Stimulated activated CD8-positive, alpha-beta memory T cell treated with anti-CD3 and anti-CD28 coated beads, Interleukin-7, amount 100 ng/mL, for 48 hours (primary cell): ENCODE data around the gene ANKS1A.
"Not testable (repeated sequence)": the region's sequence is repeated elsewhere in the genome, so short reads cannot be mapped to it uniquely, and the experiment has no call there.

ENCODE experiments used
- DNase-seq, 2 donors: peaks; one replicate each; pipeline ENCODE4 v3.0.0-alpha.2; 2020; ENCODE audit warnings: low read depth in 1 of 2; ENCODE audit errors: extremely low read depth in 1 of 2

ANKS1A gene

GRCh38 chr6:34888874-34889555 lies at the start of gene ANKS1A:
Gene ANKS1A, plus strand, starts transcription at chr6:34889255. Its CDS starts 148 bp downstream, at chr6:34889403.
- DNase-seq, result peak; percentile 72 to 79

DNA sequence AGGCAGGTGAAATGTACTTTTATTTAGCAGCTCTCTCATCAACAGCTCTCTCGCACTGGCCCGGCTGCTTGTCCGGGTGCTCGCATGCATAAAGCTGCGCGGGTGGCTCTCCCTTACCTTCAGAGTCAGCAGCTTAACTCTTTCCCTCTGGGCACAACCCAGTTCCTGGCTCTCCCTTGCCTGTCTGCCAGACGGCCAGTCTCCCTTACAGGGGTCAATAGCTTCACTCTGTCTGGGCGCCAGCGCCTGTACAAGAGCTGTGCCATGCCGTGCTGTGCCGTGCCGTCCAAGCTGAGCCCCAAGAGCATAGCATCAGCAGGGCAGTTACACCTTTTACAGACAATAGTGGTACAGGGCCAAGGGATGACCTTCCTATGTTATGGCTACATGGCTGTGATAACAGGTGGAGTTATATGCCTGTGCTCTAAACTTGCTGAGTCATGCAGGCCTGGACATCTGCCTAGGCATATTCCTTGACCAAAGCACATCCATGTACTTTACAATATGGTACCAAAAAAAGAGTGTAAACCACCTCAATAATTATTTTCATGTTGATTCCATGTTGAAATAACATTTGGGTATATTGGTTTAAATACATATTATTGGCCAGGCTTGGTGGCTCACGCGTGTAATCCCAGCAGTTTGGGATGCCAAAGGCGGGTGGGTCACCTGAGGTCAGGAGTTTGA lies 49.2 kb upstream of the ANKS1A start:
- no peak for DNase-seq

GRCh38 chr6:34849066-34849465 lies 40.0 kb upstream of the ANKS1A start:
- not testable (repeated sequence) for DNase-seq

DNA sequence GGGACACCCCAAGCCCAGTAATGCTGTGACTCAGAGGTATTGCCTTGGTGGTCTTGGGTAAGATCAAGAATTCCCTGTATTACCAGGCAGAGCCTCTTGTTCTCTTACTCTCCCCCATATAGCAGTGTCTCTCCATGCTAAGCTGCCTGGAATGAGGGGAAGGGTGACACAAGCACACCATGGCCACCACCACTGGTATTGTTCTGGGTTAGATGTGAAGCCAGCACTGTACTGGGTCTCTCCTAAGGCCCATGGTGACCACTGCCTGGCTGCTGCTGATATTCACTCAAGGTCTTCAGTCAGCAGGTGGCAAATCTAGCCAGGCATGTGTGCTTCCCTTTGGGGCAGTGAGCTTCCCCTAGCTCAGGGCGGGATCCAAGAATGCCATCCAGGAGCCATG lies 37.7 kb upstream of the ANKS1A start:
- no peak for DNase-seq

DNA sequence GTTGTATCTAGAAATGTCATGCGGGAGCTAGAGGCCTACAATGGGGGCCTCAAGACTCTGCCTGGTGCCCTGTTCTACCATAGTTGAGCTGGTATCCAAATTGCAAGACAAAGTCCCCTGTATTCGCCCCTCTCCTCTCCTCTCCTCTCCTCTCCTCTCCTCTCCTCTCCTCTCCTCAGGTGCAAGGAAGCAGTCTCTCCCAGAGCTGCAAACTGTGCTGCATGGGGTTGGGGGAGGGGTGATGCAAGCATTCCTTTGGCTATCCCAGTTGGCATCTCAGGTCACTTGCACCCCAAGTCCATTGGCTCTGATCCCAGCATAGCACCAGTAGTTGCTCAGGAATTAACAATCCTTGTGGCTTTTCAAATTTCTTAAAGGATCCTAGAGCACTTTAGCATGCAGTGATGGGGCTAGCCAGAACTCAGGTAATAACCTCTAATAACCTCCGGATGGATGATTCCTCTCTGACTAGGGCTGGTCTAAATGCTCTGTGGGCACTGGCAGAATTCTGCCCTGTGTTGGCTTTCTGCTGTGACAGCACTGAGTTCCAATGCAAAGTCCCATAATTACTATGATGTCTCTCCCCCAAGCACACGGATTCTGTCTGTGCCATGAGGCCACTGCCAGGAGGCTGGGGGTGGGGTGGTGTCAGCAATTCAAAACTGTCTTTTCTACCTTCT lies 36.5 kb upstream of the ANKS1A start:
- DNase-seq, result no peak

DNA sequence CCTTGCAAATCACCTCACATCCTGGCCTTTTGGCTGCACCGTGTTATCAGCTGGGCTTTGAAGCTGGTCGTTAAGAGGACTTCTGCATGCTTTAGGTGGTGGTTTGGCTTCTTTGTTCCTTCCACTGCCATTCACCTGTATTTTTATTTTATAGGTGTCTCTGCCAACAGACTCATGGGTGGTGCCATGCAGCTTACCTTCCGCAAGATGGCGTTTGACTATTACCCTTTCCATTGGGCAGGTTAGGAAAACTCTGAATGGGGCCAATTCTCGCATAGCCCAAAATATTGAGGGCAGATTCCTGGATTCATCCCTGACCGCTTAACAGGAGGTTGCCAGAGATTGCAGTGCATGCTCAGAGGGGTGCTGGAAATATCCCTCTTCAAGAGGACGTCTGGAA lies 33.6 kb upstream of the ANKS1A start:
- DNase-seq, result no peak

DNA sequence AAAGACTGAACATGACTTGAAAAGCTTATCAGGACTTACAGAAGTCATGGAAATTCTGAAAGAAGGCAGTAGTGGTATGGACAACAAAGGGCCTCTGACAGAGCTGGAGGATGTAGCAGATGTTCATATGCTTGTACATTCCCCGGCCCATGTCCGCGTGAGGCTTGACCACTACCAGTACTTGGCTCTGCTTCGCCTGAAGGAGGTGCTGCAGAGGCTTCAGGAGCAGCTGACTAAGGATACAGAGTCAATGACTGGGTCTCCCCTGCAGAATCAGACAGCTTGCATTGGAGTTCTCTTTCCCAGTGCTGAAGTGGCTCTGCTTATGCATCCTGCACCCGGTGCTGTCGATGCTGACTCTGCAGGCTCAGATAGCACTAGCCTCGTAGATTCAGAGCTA lies 30.4 kb upstream of the ANKS1A start:
- no peak for DNase-seq

DNA sequence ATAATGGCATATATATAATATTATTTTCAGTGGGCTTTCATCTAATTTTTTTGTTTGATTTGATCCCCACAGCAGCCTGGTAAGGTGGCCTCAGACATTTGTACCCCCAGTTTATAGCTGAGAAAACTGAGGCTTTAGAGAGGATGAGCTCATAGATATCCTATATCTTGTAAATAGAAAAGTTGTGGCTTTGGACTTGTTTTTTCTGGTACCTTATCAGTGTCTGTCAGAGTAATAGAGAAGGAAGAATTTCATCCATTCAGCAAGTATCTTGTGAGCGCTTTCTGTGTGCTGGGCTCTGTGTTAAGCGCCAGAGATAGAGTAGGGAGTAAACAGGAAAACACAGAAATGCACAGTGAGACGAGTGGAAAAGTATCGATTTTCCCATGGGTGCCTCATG lies 29.1 kb upstream of the ANKS1A start:
- no peak for DNase-seq

GRCh38 chr6:34860776-34861175 lies 28.3 kb upstream of the ANKS1A start:
- no peak for DNase-seq

GRCh38 chr6:34864007-34864406 lies 25.0 kb upstream of the ANKS1A start:
- no peak for DNase-seq

GRCh38 chr6:34865107-34865506 lies 23.9 kb upstream of the ANKS1A start:
- no peak for DNase-seq

DNA sequence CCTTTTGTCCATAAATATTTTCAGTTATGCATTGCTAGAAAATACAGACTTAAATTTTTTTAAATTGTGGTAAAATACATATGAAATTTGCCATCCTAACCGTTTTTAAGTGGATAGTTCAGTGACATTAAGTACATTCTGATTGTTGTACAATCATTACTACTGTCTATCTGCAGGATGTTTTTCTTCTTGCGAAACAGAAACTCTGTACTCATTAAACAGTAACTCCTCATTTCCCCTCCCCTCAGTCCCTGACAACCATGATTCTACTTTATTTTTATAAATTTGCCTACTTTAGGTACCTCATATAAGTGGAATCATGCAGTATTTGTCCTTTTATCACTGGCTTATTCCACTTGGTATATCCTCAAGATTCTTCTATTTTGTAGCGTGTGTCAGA lies 22.5 kb upstream of the ANKS1A start:
- no peak for DNase-seq

GRCh38 chr6:34867484-34867883 lies 21.6 kb upstream of the ANKS1A start:
- DNase-seq, result no peak

DNA sequence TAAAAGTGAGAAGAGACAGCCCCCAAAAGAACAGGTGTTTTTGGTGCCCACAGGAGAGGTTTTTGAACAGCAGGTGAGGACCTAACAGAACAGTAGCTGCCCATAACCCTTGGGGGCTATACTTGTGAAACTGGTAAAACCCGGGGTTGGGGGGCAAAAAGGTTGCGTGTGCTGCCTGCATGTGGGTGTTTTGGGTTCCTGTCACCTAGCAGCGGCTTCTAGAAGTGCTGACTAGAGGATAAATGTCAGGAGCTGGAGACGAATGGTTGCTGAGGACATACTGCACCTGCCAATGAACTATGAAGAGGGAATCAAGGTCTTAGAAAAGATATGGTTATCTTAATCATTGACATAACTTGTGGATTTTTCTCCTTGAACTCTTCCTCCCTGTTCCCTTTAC lies 17.2 kb upstream of the ANKS1A start:
- no peak for DNase-seq

DNA sequence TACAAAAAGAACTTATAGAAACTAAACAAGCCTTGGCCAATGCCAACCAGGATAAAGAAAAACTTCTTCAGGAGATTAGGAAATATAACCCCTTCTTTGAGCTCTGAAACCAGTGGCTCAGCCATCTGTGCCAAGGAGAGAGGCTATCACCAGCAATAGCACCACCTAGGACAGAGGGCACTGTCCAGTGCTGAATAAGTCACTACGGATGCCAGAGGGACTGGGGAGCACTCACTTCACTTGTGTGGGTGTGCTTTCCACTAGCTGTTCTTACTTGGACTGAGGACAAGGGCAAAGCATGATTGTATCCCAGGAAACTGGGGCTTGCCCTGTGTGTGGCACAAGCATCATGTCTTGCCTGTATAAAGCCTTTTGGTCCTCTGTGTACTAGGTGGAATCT lies 16.7 kb upstream of the ANKS1A start:
- no peak for DNase-seq

- DNase-seq, result no peak
Observed at GRCh38 chr6:34875292-34876213, 13.5 kb upstream of the ANKS1A start.

- DNase-seq, result no peak
Observed at GRCh38 chr6:34876472-34876871, 12.6 kb upstream of the ANKS1A start.

DNA sequence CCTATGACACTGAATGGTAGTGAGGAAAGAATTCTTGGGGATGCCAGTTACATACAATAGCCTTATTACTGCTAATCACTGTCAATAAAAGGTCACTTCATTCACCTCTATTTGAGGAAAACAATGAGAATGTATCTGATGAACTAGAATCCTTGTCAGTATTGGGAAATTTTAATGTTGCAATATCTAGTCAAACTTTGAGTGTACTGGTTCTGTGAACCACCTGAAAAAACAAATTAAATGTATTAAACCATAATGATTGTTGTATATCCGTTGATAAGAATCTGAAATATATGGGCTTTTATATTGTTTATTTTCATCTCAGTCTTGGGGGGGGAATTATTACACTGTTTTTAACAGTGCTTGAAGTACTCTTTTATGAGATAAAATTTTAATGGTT lies 11.8 kb upstream of the ANKS1A start:
- no peak for DNase-seq

DNA sequence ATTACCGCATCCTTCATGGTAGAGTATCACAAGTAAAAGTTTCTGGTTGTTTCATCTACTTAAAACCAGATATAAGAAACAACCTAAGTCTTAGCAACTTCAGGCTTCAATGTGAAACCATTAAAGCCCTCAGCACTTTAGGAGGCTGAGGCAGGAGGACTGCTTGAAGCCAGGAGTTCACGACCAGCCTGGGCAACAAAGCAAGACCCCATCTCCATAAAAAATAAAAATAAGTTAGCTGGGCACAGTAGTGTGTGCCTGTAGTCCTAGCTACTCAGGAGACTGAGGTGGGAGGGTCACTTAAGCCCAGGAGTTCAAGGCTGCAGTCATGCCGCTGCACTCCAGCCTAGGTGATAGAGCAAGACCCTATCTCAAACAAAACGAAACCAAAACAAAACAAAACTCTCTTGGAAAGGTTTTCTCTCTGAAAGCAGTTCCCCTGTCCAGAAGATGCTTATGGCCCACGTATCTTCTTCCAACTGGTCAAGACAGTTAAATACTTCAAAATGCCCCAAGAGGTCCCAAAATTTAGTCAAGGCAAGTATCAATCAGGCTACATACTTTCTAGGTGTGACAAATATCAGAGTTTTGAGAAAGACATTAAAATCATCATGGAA lies 11.1 kb upstream of the ANKS1A start:
- no peak for DNase-seq

DNA sequence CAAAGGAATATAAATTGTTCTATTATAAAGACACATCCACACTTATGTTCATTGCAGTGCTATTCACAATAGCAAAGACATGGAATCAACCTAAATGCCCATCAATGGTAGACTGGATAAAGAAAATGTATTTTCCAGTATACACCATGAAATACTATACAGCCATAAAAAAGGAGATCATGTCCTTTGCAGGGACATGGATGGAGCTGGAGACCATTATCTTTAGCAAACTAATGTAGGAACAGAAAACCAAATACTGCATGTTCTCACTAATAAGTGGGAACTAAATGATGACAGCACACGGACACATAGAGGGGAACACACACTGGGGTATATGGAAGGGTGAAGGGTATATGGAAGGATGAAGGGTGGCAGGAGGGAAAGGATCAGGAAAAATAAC lies 5.0 kb upstream of the ANKS1A start:
- not testable (repeated sequence) for DNase-seq

DNA sequence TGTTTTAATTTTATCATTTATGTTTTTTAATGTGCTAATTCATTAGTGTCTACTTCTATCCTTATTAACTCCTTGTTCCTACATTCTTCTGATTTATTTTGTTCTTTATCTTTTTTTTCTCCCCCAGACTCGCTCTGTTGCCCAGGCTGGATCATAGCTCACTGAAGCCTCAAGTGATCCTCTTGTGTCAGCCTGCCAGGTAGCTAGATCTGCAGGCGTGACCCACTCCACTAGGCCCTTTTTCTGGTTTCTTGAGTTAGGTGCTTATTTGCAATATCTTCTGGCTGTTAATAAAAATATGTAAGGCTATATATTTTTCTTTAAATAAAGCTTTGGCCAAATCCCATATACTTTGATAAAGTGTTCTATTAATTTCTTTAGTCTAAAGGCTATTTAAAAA lies 4.1 kb upstream of the ANKS1A start:
- no peak for DNase-seq
